A549 (cell line): ENCODE measurements around the gene MMP14. TPM values are rescaled to one million over a fixed set of nuclear protein-coding genes. Genes with fewer than 3 reads are reported as not detected.
A peak's percentile ranks its signal among the peaks of the same experiment; 100 is the strongest.

Experiments used
- ATAC-seq, 2 experiments: fragments of 200-7000 bp in 1 of 2; fragments of >200 bp in 1 of 2; cut with Nextera tagmentation in 1 of 2; cut with Tn5 transposase in 1 of 2; 3 replicates each; pipeline versions ENCODE4 v1.8.0 to v1.9.1; 2018 to 2020; ENCODE audit warnings: mild to moderate bottlenecking in 1 of 2, moderate library complexity in 1 of 2
- CTCF ChIA-PET: fragments of 300-600 bp; sonication (Branson Sonifier 250); formaldehyde crosslinking; extraction: SDS; loops from one replicate; lab custom pipeline; 2021; ENCODE audit warnings: antibody characterized with exemption, inconsistent platforms; lab: Yijun Ruan, JAX
- POLR2A ChIA-PET: fragments of 350-600 bp; formaldehyde crosslinking; extraction: SDS; loops from one replicate; lab custom pipeline; 2021; ENCODE audit warnings: antibody characterized with exemption, inconsistent platforms; lab: Yijun Ruan, JAX
- DNase-seq, 2 experiments: peaks; one replicate each; pipeline versions ENCODE4 v3.0.0 to v3.0.0-alpha.2; 2011 to 2016; ENCODE audit warnings: low read depth in 1 of 2, low spot score in 1 of 2
- FAIRE-seq: peaks from 2 replicates; lab custom pipeline; 2011; peaks lifted over from hg19 to GRCh38; lab: Jason Lieb, UNC
- H3K27ac ChIP-seq, 2 experiments: fragments of >200 bp; sonication (Bioruptor Twin); formaldehyde crosslinking; 3 replicates each; pipeline ENCODE4 v1.5.1; 2016 to 2017
- H3K4me1 ChIP-seq: fragments of >200 bp; sonication (Bioruptor Twin); formaldehyde crosslinking; 3 replicates; pipeline ENCODE4 v1.6.1; 2016
- H3K4me2 ChIP-seq: fragments of >200 bp; sonication (Bioruptor Twin); formaldehyde crosslinking; 3 replicates; pipeline ENCODE4 v1.6.1; 2016
- H3K4me3 ChIP-seq: fragments of >200 bp; sonication (Bioruptor Twin); formaldehyde crosslinking; 3 replicates; pipeline ENCODE4 v1.5.1; 2016
- H3K9me3 ChIP-seq: fragments of >200 bp; sonication (Bioruptor Twin); formaldehyde crosslinking; 3 replicates; pipeline ENCODE4 v1.6.1; 2016
- CHD4 ChIP-seq: fragments of 200-600 bp; sonication (generic); IDR thresholded peaks from 2 replicates; pipeline ENCODE4 v1.6.1; 2016; ENCODE audit warnings: antibody characterized with exemption, mild to moderate bottlenecking, borderline replicate concordance
- EHMT2 ChIP-seq: fragments of 200-600 bp; sonication (generic); IDR thresholded peaks from 2 replicates; pipeline ENCODE4 v1.6.1; 2016; ENCODE audit warnings: antibody characterized with exemption, low read depth, mild to moderate bottlenecking, moderate library complexity
- EP300 ChIP-seq, 2 experiments: fragments of >200 bp; sonication (Bioruptor Twin); formaldehyde crosslinking; IDR thresholded peaks; 2 replicates in 1 of 2; 3 replicates in 1 of 2; pipeline ENCODE4 v1.6.1; 2016 to 2017
- HDAC2 ChIP-seq: fragments of 200-600 bp; sonication (generic); IDR thresholded peaks from 2 replicates; pipeline ENCODE4 v1.6.1; 2016
- JUNB ChIP-seq: fragments of >200 bp; sonication (Bioruptor Twin); formaldehyde crosslinking; IDR thresholded peaks from 2 replicates; pipeline ENCODE4 v1.6.1; 2016
- KDM1A ChIP-seq: fragments of 200-600 bp; sonication (generic); IDR thresholded peaks from 2 replicates; pipeline ENCODE4 v1.6.1; 2016; ENCODE audit warnings: low read depth, mild to moderate bottlenecking
- KDM5A ChIP-seq: fragments of 200-600 bp; sonication (generic); IDR thresholded peaks from 2 replicates; pipeline ENCODE4 v1.6.1; 2016; ENCODE audit warnings: antibody characterized with exemption, mild to moderate bottlenecking
- MAZ ChIP-seq: fragments of 150-350 bp; IDR thresholded peaks from 2 replicates; pipeline ENCODE4 v1.6.1; 2014; ENCODE audit warnings: antibody characterized with exemption, low read depth, low read length, borderline replicate concordance
- NPAS2 ChIP-seq: fragments of 250-450 bp; sonication (Bioruptor Pico); IDR thresholded peaks from 2 replicates; pipeline ENCODE4 v1.8.0; 2022; ENCODE audit warnings: mild to moderate bottlenecking, moderate library complexity, borderline replicate concordance
- NR3C1 ChIP-seq: fragments of >200 bp; sonication (Bioruptor Twin); formaldehyde crosslinking; IDR thresholded peaks from 3 replicates; pipeline ENCODE4 v1.6.1; 2017
- POLR2AphosphoS2 ChIP-seq: conservative IDR thresholded peaks from 2 replicates; pipeline ENCODE4 v1.6.1; 2012; ENCODE audit warnings: low read length, improper control_type of control experiment, inconsistent platforms
- RAD21 ChIP-seq, 2 experiments: fragments of >200 bp in 1 of 2; sonication (Bioruptor Twin) in 1 of 2; formaldehyde crosslinking in 1 of 2; IDR thresholded peaks in 1 of 2; conservative IDR thresholded peaks in 1 of 2; 2 replicates in 1 of 2; 3 replicates in 1 of 2; pipeline ENCODE4 v1.6.1; 2012 to 2018; ENCODE audit warnings: inconsistent platforms in 1 of 2
- RNF2 ChIP-seq: fragments of 200-600 bp; sonication (generic); IDR thresholded peaks from 2 replicates; pipeline ENCODE4 v1.6.1; 2016; ENCODE audit warnings: low read depth, mild to moderate bottlenecking, antibody characterized with exemption, moderate library complexity, borderline replicate concordance
- SREBF2 ChIP-seq: fragments of 450-650 bp; IDR thresholded peaks from 2 replicates; pipeline ENCODE4 v1.6.1; 2014; ENCODE audit warnings: mild to moderate bottlenecking, moderate library complexity
- TP53 ChIP-seq: fragments of 250-450 bp; sonication (Bioruptor Pico); IDR thresholded peaks from 2 replicates; pipeline ENCODE4 v1.5.0; 2021; ENCODE audit warnings: mild to moderate bottlenecking, moderate library complexity
- WGBS: methylation state at CpG from one replicate; pipeline ENCODE4 v1.1.6; 2017; ENCODE audit errors: missing lambda C conversion rate; 5-methylcytosine and 5-hydroxymethylcytosine counted together
- polyA plus RNA-seq, 4 experiments: library from polyadenylated mRNA; depleted of rRNA in 3 of 4; stranded (reverse); fragments of >200 nt; fragmentation: RNase III in 1 of 4; extraction: RNeasy Plus Mini Kit Qiagen cat#74134 plus additional on column Dnase treatment in 1 of 4; gene quantifications; 2 replicates in 3 of 4; 3 replicates in 1 of 4; pipeline ENCODE4 v1.2.3, GENCODE V29; 2011 to 2017
- TF ChIP-seq, protein P1 (sequence below): fragments of 250-450 bp; sonication (Bioruptor Pico); IDR thresholded peaks from 2 replicates; pipeline ENCODE4 v1.5.0; 2021; ENCODE audit warnings: mild to moderate bottlenecking, moderate library complexity, borderline replicate concordance
- TF ChIP-seq, protein P2 (sequence below): fragments of 250-450 bp; sonication (Bioruptor Pico); IDR thresholded peaks from 2 replicates; pipeline ENCODE4 v1.5.0; 2020; ENCODE audit warnings: low read depth, mild to moderate bottlenecking, moderate library complexity
- TF ChIP-seq, protein P3 (sequence below): IDR thresholded peaks from 2 replicates; pipeline ENCODE4 v1.6.1; 2012
- TF ChIP-seq, protein P4 (sequence below): fragments of 450-650 bp; IDR thresholded peaks from 2 replicates; pipeline ENCODE4 v1.6.1; 2014; ENCODE audit warnings: antibody characterized with exemption
- TF ChIP-seq, protein P5 (sequence below): IDR thresholded peaks from 2 replicates; pipeline ENCODE4 v1.6.1; 2012
- TF ChIP-seq, protein P6 (sequence below): fragments of 150-350 bp; IDR thresholded peaks from 2 replicates; pipeline ENCODE4 v1.6.1; 2014; ENCODE audit warnings: low read depth, mild to moderate bottlenecking, low read length
- TF ChIP-seq, protein P7 (sequence below): fragments of >200 bp; sonication (Bioruptor Twin); formaldehyde crosslinking; IDR thresholded peaks from 2 replicates; pipeline ENCODE4 v1.6.1; 2016

The MMP14 gene
- polyA plus RNA-seq, 2 of the 4 experiments (the other 2 are of a cell fraction), result 1.5 to 1.9 TPM

DNA sequence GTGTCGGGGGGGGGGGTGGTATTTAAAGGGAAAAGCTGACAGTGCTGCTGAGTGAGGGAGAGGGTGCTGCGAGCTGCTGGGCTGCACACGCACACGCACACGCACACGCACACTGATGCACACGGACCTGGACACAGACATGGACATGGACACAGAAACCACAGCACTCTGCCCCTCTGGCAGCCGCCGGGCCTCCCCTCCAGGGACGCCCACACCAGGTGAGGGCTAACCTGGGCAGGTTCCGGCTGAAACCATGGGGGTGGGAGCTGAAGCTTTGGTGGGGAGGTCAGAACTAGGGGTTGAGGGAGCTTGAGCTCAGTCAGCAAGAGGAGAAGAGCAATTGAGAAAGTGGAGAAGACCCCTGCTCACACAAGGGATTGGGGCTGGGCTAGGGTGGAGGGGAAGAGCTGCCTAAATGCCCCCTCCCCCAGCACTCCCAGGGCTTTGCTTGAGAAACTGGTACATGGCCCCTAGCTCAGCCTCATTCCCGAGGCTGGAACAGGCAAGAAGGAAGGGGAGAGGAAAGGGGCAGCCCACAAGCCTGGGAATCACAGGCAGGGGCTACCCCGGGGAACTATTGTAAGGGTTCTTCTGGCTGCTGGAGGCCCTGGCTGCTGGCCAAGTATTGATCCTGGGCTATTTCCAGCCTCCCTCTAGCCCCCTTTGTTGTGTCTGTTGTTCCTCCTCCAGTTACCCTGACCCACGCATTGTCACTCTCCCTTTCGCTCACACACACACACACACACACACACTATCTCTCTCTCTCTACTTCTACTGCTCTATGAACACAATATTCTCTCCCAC lies 47.0 kb downstream of the MMP14 start, which contains the start of gene REM2:
Gene REM2 (plus strand): TSS at position 50 of the 804 bp plus-strand sequence. CDS start 66 bp downstream, at position 116.
- Histone ChIP-seq H3K4me3 (no peak within 1 kb of the TSS), H3K4me2 (no peak within 1 kb of the TSS), H3K27ac (0 out of 6 replicates have a peak within 1 kb of the TSS, but pooled peaks of 1 of the 2 experiments have one; percentile 22)
- no peak for FAIRE-seq
- CTCF ChIA-PET, result interaction anchor here (1.0 to 23.1 kb wide), 11 partner anchors 11 to 327 kb away, joined by 3 to 368 read pairs (median 8); partner anchors contain the start of genes CDH24, DAD1, LRP10 and PRMT5
- no peak for TF ChIP-seq JUNB
- TF ChIP-seq NPAS2, result no peak
- no peak for TF ChIP-seq TP53 (CRISPR knock-in tag)
- TF ChIP-seq, protein P1, sequence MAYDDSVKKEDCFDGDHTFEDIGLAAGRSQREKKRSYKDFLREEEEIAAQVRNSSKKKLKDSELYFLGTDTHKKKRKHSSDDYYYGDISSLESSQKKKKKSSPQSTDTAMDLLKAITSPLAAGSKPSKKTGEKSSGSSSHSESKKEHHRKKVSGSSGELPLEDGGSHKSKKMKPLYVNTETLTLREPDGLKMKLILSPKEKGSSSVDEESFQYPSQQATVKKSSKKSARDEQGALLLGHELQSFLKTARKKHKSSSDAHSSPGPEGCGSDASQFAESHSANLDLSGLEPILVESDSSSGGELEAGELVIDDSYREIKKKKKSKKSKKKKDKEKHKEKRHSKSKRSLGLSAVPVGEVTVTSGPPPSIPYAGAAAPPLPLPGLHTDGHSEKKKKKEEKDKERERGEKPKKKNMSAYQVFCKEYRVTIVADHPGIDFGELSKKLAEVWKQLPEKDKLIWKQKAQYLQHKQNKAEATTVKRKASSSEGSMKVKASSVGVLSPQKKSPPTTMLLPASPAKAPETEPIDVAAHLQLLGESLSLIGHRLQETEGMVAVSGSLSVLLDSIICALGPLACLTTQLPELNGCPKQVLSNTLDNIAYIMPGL (CRISPR knock-in tag), result no peak
- no peak for TF ChIP-seq HDAC2
- TF ChIP-seq, protein P2, sequence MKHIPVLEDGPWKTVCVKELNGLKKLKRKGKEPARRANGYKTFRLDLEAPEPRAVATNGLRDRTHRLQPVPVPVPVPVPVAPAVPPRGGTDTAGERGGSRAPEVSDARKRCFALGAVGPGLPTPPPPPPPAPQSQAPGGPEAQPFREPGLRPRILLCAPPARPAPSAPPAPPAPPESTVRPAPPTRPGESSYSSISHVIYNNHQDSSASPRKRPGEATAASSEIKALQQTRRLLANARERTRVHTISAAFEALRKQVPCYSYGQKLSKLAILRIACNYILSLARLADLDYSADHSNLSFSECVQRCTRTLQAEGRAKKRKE (CRISPR knock-in tag), result no peak
- TF ChIP-seq, protein P3, sequence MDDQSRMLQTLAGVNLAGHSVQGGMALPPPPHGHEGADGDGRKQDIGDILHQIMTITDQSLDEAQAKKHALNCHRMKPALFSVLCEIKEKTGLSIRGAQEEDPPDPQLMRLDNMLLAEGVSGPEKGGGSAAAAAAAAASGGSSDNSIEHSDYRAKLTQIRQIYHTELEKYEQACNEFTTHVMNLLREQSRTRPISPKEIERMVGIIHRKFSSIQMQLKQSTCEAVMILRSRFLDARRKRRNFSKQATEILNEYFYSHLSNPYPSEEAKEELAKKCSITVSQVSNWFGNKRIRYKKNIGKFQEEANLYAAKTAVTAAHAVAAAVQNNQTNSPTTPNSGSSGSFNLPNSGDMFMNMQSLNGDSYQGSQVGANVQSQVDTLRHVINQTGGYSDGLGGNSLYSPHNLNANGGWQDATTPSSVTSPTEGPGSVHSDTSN, result no peak
- TF ChIP-seq, all 56 proteins: peak for 0
- no peak for DNase-seq
- Histone ChIP-seq H3K4me1 (peaks cover 13% of the 10 kb centered on the region), H3K9me3 (no peaks in the 10 kb centered on the region)
- ATAC-seq, result no peak
- 84% methylated on average over 13 of the region's 15 CpGs for WGBS
- POLR2A ChIA-PET, result interaction anchor here (0.9 to 1.0 kb wide), 2 partner anchors 8 to 12 kb away, joined by 3 read pairs; partner anchors contain the start of gene LRP10

DNA sequence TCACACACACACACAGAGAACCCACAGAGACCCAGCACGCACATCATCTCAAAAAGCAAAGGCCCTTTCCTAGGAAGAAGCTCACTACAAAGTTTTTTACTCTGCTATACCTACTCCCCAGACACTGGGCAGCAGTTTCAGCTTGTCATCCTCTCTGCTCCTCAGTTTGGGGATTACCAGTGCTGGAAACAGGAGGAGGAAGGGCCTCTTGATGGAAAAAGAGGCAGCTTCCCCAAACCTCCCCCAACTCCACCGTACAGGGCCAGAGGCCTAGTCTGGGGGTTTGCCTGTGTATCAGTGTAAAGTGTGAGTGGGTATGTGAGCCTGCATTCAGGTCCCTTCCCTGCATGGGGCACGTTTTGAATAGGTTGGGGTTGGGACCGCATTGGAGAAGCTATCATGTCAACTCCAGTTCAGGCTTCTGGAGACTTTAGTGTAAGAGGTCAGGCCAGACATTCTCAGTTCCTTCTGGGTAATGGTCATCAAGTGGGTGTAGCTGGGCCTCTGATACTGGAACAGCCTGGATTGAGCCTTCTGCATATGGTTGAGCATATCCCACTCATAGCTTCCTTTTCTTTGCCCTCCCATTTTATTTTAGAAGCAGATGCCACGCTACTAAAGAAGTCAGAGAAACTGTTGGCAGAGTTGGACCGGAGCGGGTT lies 47.8 kb downstream of the MMP14 start:
- H3K27ac ChIP-seq, result no peak overlapping the region
- no peak for TF ChIP-seq KDM5A
- TF ChIP-seq RNF2, result no peak
- no peak for TF ChIP-seq TP53 (CRISPR knock-in tag)
- no peak for TF ChIP-seq MAZ
- TF ChIP-seq, protein P4, sequence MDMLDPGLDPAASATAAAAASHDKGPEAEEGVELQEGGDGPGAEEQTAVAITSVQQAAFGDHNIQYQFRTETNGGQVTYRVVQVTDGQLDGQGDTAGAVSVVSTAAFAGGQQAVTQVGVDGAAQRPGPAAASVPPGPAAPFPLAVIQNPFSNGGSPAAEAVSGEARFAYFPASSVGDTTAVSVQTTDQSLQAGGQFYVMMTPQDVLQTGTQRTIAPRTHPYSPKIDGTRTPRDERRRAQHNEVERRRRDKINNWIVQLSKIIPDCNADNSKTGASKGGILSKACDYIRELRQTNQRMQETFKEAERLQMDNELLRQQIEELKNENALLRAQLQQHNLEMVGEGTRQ, result no peak
- no peak for TF ChIP-seq JUNB
- no peak for TF ChIP-seq NPAS2
- TF ChIP-seq CHD4, result no peak
- no peak for TF ChIP-seq EP300 (IDR thresholded peaks at IDR 0.05)
- no peak for TF ChIP-seq KDM1A
- TF ChIP-seq, protein P5, sequence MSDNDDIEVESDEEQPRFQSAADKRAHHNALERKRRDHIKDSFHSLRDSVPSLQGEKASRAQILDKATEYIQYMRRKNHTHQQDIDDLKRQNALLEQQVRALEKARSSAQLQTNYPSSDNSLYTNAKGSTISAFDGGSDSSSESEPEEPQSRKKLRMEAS, result no peak
- no peak for TF ChIP-seq SREBF2
- no peak for TF ChIP-seq RAD21 (conservative IDR thresholded peaks at IDR 0.05 in 1 of 2, IDR thresholded peaks at IDR 0.05 in 1 of 2)
- no peak for TF ChIP-seq EHMT2
- TF ChIP-seq, protein P6, sequence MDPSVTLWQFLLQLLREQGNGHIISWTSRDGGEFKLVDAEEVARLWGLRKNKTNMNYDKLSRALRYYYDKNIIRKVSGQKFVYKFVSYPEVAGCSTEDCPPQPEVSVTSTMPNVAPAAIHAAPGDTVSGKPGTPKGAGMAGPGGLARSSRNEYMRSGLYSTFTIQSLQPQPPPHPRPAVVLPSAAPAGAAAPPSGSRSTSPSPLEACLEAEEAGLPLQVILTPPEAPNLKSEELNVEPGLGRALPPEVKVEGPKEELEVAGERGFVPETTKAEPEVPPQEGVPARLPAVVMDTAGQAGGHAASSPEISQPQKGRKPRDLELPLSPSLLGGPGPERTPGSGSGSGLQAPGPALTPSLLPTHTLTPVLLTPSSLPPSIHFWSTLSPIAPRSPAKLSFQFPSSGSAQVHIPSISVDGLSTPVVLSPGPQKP, result no peak
- TF ChIP-seq NR3C1, result no peak
- TF ChIP-seq, protein P7, sequence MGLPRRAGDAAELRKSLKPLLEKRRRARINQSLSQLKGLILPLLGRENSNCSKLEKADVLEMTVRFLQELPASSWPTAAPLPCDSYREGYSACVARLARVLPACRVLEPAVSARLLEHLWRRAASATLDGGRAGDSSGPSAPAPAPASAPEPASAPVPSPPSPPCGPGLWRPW, result no peak
- TF ChIP-seq POLR2AphosphoS2, result no peak
- FAIRE-seq (no peak), DNase-seq (no peak), ATAC-seq (no peak)
- WGBS, result 87% methylated on average over 7 of the region's 7 CpGs
- CTCF ChIA-PET, result interaction anchor here (1.2 to 23.1 kb wide), 9 partner anchors 12 to 328 kb away, joined by 3 to 368 read pairs (median 9); partner anchors contain the start of gene LRP10
- no peak overlapping the region for H3K4me2 ChIP-seq
- no peaks in the 10 kb centered on the region for H3K9me3 ChIP-seq
- H3K4me1 ChIP-seq, result peaks cover 13% of the 10 kb centered on the region
- no peak overlapping the region for H3K4me3 ChIP-seq
- POLR2A ChIA-PET, result no interaction called here
